ENCODE results near the gene PLCB2. TPM values are rescaled to one million over a fixed set of nuclear protein-coding genes. Genes with fewer than 3 reads are reported as not detected.
A peak's percentile ranks its signal among the peaks of the same experiment; 100 is the strongest.

Gene PLCB2
- total RNA-seq, 1 experiment from 2014 or later, result 0.92 TPM

DNA sequence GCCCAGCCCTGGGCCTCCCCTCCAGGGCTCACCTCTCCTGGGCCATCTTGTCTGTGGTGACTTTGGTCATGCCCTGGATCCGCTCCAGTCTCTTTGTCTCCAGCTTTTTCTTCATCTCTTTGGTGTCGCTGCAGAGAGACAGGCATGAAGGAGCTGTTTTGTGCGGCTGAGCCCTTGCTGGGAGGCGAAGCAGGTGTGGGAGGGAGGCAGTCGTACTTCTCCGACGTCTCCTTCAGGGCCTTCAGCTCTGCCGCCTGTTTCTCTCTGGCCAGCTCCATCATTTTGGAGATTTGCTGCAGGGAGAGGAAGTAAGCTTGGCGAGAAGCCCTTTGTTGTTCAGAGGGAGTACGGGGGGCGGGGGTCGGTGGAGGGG lies 17.2 kb downstream of the PLCB2 start:
- Histone ChIP-seq H3K9me2 (ENCODE audit: insufficient read depth) (no peaks in the 10 kb centered on the region), H3K27me3 (ENCODE audit: insufficient read depth, low read depth) (no peaks in the 10 kb centered on the region), H3K4me2 (no peak overlapping the region), H3K4me1 (replicated peaks; ENCODE audit: insufficient read depth) (no peaks in the 10 kb centered on the region), H3K36me3 (ENCODE audit: low read depth) (no peaks in the 10 kb centered on the region), H4K20me1 (ENCODE audit: insufficient read depth) (no peaks in the 10 kb centered on the region), H3K27ac (no peak overlapping the region), H3K9me3 (ENCODE audit: insufficient read depth, low read depth) (no peaks in the 10 kb centered on the region), H3F3A (ENCODE audit: insufficient read depth, low read depth) (no peaks in the 10 kb centered on the region), H3K4me3 (no peak overlapping the region), H3K79me2 (ENCODE audit: low read depth) (no peaks in the 10 kb centered on the region), H2AFZ (no peak overlapping the region)
- intact Hi-C loops (cut with micrococcal nuclease; ENCODE audit: unreplicated experiment), result no loop called here
- ChIA-PET POLR2A (ENCODE audit: unreplicated experiment) (interaction anchor here (0.7 kb wide), 1 partner anchor 48 kb away, joined by 3 read pairs; no protein-coding TSS in a partner anchor), CTCF (interaction anchor here (0.6 to 1.2 kb wide), 5 partner anchors 11 to 74 kb away, joined by 3 to 5 read pairs (median 4); no protein-coding TSS in a partner anchor)
- BruUV-seq (replicated peaks), result no TSS peak
- no peak for DNase-seq
- TF ChIP-seq, protein P1, sequence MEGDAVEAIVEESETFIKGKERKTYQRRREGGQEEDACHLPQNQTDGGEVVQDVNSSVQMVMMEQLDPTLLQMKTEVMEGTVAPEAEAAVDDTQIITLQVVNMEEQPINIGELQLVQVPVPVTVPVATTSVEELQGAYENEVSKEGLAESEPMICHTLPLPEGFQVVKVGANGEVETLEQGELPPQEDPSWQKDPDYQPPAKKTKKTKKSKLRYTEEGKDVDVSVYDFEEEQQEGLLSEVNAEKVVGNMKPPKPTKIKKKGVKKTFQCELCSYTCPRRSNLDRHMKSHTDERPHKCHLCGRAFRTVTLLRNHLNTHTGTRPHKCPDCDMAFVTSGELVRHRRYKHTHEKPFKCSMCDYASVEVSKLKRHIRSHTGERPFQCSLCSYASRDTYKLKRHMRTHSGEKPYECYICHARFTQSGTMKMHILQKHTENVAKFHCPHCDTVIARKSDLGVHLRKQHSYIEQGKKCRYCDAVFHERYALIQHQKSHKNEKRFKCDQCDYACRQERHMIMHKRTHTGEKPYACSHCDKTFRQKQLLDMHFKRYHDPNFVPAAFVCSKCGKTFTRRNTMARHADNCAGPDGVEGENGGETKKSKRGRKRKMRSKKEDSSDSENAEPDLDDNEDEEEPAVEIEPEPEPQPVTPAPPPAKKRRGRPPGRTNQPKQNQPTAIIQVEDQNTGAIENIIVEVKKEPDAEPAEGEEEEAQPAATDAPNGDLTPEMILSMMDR (conservative IDR thresholded peaks at IDR 0.05), result no peak

DNA sequence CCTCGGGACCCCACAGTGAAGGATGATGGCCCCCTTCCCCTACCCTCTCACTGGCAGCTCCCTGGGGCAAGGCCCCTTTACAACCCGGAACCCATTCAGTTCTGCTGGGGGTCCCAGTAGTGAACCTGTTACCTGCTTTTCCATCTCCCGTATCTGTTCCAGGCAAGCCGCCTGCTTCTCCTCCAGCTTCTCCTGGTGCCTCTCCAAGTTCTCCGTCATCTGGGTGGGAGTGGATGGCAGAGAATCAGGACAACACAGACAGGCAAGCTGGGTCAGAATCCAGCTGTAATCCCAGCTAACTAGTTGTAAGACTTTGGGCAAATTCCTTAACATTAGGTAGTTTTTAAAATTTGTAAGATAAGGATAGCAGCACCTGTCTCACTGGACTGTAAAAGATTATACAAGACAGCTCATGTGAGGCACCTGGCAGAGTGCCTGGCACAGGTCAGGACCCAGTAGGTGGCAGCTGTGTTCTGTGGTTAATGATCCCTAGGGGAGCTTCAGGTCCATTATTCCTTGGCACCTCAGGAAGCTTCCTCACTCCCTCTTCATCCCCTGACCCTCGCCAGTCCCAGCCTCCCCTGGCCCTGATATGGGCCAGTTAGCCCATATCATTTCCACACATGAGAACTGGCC lies 18.5 kb downstream of the PLCB2 start:
- BruUV-seq (replicated peaks), result no TSS peak
- intact Hi-C loops (cut with micrococcal nuclease; ENCODE audit: unreplicated experiment), result no loop called here
- H3K9me2 ChIP-seq (ENCODE audit: insufficient read depth), result no peaks in the 10 kb centered on the region
- no peaks in the 10 kb centered on the region for H3K4me1 ChIP-seq (replicated peaks; ENCODE audit: insufficient read depth)
- H3K79me2 ChIP-seq (ENCODE audit: low read depth), result no peaks in the 10 kb centered on the region
- H3K4me2 ChIP-seq, result no peak overlapping the region
- POLR2A ChIA-PET (ENCODE audit: unreplicated experiment), result no interaction called here
- no peak overlapping the region for H2AFZ ChIP-seq
- H3K9me3 ChIP-seq (ENCODE audit: insufficient read depth, low read depth), result no peaks in the 10 kb centered on the region
- CTCF ChIA-PET, result interaction anchor here (0.6 kb wide), 3 partner anchors 16 to 405 kb away, joined by 3 to 7 read pairs (median 4); no protein-coding TSS in a partner anchor
- H3K36me3 ChIP-seq (ENCODE audit: low read depth), result no peaks in the 10 kb centered on the region
- H4K20me1 ChIP-seq (ENCODE audit: insufficient read depth), result no peaks in the 10 kb centered on the region
- H3F3A ChIP-seq (ENCODE audit: insufficient read depth, low read depth), result no peaks in the 10 kb centered on the region
- no peak overlapping the region for H3K27ac ChIP-seq
- DNase-seq, result peak in 1 of 2 experiments; percentile 49
- H3K27me3 ChIP-seq (ENCODE audit: insufficient read depth, low read depth), result no peaks in the 10 kb centered on the region
- H3K4me3 ChIP-seq, result no peak overlapping the region
- TF ChIP-seq, protein P1 (conservative IDR thresholded peaks at IDR 0.05), result no peak
- no peak for TF ChIP-seq EZH2 (IDR thresholded peaks at IDR 0.05; ENCODE audit: low read depth)

DNA sequence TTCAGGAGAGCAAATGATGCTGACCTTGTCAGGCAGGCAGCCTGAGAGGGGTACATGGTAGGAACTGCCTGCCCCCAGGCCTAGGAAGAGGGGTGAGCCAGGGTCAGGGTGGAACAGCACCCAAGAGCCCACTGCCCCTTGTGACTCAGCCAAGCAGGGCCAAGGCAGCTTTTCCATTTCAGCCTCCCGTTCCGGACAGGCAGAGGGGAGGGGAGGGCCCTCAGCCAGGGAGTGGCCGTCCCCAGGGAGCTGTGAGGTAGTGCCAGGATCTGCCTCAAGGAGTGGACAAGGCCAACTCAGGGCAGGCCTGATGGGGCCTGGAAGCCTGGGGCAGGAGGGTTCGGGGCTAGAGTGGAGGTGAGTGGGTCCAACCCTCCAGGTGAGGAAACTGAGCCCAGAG lies 19.8 kb downstream of the PLCB2 start:
- H3K36me3 ChIP-seq (ENCODE audit: low read depth), result no peaks in the 10 kb centered on the region
- H3K4me2 ChIP-seq, result no peak overlapping the region
- intact Hi-C loops (cut with micrococcal nuclease; ENCODE audit: unreplicated experiment), result no loop called here
- TF ChIP-seq EZH2 (IDR thresholded peaks at IDR 0.05; ENCODE audit: low read depth), result no peak
- TF ChIP-seq, protein P1 (conservative IDR thresholded peaks at IDR 0.05), result no peak
- no peak overlapping the region for H3K27ac ChIP-seq
- H3K4me3 ChIP-seq, result no peak overlapping the region
- BruUV-seq (replicated peaks), result no TSS peak
- POLR2A ChIA-PET (ENCODE audit: unreplicated experiment), result no interaction called here
- no peaks in the 10 kb centered on the region for H3K9me3 ChIP-seq (ENCODE audit: insufficient read depth, low read depth)
- no peak for DNase-seq
- H2AFZ ChIP-seq, result no peak overlapping the region
- no peaks in the 10 kb centered on the region for H4K20me1 ChIP-seq (ENCODE audit: insufficient read depth)
- no peaks in the 10 kb centered on the region for H3K27me3 ChIP-seq (ENCODE audit: insufficient read depth, low read depth)
- no peaks in the 10 kb centered on the region for H3K9me2 ChIP-seq (ENCODE audit: insufficient read depth)
- H3K79me2 ChIP-seq (ENCODE audit: low read depth), result no peaks in the 10 kb centered on the region
- H3F3A ChIP-seq (ENCODE audit: insufficient read depth, low read depth), result no peaks in the 10 kb centered on the region
- CTCF ChIA-PET, result no interaction called here
- H3K4me1 ChIP-seq (replicated peaks; ENCODE audit: insufficient read depth), result no peaks in the 10 kb centered on the region
